ENCODE data around the gene SCRG1.

GRCh38 chr4:173443121-173443520, 44.2 kb upstream of the SCRG1 start:
- TF ChIP-seq ZNF384 (IDR thresholded peaks at IDR 0.05) (no peak), FOXA1 (IDR thresholded peaks at IDR 0.05) (no peak), FOXM1 (IDR thresholded peaks at IDR 0.05; ENCODE audit: borderline replicate concordance) (no peak), FOXK2 (IDR thresholded peaks at IDR 0.05) (no peak), SP1 (IDR thresholded peaks at IDR 0.05) (no peak), TARDBP (IDR thresholded peaks at IDR 0.05) (no peak), L3MBTL2 (conservative IDR thresholded peaks at IDR 0.05) (no peak), NFRKB (IDR thresholded peaks at IDR 0.05) (no peak), BHLHE40 (IDR thresholded peaks at IDR 0.05; ENCODE audit: borderline replicate concordance) (no peak), PKNOX1 (IDR thresholded peaks at IDR 0.05) (no peak), HDGF (IDR thresholded peaks at IDR 0.05; ENCODE audit: borderline replicate concordance) (no peak), ARNT (IDR thresholded peaks at IDR 0.05) (no peak), ELF4 (IDR thresholded peaks at IDR 0.05) (no peak)

Measured in HEK293T (cell line).